ENCODE measurements around the gene FGD4.

FGD4 gene

DNA sequence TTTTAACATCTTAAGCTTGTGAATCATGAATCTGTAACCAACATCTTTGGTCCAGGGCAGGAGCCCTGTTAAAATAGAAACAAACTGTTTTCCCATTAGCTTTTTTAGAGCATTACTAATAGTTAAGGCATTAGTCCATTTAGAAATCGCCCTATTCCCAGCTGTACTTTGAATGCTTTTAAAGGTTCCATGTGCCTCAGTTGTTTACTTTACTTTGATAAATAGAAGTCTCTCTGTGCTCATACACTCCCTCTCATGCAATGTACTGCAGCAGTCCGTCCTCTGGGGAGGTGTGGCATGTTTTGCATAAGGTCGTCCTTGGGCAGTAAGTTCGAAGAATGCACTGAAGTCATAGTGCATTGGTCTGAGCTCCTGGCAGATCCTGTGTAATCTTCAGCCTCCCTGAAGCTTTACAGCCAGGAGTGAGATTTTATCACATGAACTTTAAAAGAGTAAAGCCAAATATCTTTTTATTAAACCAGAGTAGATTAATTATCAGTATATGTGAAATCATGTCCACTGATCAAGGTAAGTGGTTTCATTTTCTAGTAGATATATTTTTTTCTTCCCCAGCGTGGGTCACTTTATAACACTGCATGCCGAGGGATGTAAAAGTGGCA, 134.7 kb downstream of the FGD4 start:
- Histone ChIP-seq H2AFZ (ENCODE audit: low read depth) (peak overlapping the region; percentile 36; the same call in 1 of the 2 replicates), H3K27ac (peak overlapping the region; percentile 66), H3K9ac (peak overlapping the region; percentile 53), H3K4me3 (IDR thresholded peaks at IDR 0.05; ENCODE audit: insufficient read depth, low read depth, low read length) (no peak overlapping the region), H4K20me1 (ENCODE audit: insufficient read depth) (no peaks in the 10 kb centered on the region), H3K4me2 (peak overlapping the region; percentile 99), H3K36me3 (ENCODE audit: insufficient read depth) (no peaks in the 10 kb centered on the region), H3K27me3 (ENCODE audit: insufficient read depth, low read depth) (no peaks in the 10 kb centered on the region), H3K79me2 (ENCODE audit: insufficient read depth, low read depth) (peaks cover 47% of the 10 kb centered on the region), H3K4me1 (ENCODE audit: low read depth, poor library complexity, severe bottlenecking) (peaks cover 57% of the 10 kb centered on the region)
- TF ChIP-seq, protein P1, sequence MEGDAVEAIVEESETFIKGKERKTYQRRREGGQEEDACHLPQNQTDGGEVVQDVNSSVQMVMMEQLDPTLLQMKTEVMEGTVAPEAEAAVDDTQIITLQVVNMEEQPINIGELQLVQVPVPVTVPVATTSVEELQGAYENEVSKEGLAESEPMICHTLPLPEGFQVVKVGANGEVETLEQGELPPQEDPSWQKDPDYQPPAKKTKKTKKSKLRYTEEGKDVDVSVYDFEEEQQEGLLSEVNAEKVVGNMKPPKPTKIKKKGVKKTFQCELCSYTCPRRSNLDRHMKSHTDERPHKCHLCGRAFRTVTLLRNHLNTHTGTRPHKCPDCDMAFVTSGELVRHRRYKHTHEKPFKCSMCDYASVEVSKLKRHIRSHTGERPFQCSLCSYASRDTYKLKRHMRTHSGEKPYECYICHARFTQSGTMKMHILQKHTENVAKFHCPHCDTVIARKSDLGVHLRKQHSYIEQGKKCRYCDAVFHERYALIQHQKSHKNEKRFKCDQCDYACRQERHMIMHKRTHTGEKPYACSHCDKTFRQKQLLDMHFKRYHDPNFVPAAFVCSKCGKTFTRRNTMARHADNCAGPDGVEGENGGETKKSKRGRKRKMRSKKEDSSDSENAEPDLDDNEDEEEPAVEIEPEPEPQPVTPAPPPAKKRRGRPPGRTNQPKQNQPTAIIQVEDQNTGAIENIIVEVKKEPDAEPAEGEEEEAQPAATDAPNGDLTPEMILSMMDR (conservative IDR thresholded peaks at IDR 0.05; ENCODE audit: low read depth, low read length) = no peak

DNA sequence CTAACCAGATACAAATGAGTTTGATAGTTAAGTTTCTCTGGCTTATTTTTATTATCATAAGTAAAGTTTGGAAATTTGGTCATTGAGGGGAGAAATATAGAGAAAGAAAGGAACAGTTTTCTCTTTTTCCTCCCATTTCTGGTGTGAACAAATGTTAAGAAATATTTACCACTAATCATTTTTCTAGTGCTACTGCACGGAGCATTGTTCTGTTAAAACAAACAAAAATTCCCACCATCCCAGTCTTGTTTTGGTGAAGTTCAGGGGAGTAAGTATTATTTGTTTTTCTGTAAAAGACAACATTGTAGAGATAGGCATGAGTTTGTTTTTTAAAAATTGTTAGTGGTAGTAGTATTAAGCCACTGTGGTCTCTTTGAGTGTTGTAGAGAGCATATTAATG, 135.3 kb downstream of the FGD4 start:
- Histone ChIP-seq H3K27me3 (ENCODE audit: insufficient read depth, low read depth) (no peaks in the 10 kb centered on the region), H3K4me2 (peak overlapping the region; percentile 99), H3K9ac (peak overlapping the region; percentile 53), H4K20me1 (ENCODE audit: insufficient read depth) (no peaks in the 10 kb centered on the region), H3K27ac (peak overlapping the region; percentile 66), H3K4me3 (IDR thresholded peaks at IDR 0.05; ENCODE audit: insufficient read depth, low read depth, low read length) (no peak overlapping the region), H3K4me1 (ENCODE audit: low read depth, poor library complexity, severe bottlenecking) (peaks cover 57% of the 10 kb centered on the region), H3K36me3 (ENCODE audit: insufficient read depth) (no peaks in the 10 kb centered on the region), H3K79me2 (ENCODE audit: insufficient read depth, low read depth) (peaks cover 51% of the 10 kb centered on the region), H2AFZ (ENCODE audit: low read depth) (peak overlapping the region; percentile 36)
- TF ChIP-seq, protein P1 (conservative IDR thresholded peaks at IDR 0.05; ENCODE audit: low read depth, low read length) = no peak

GRCh38 chr12:32535288-32535999, 136.1 kb downstream of the FGD4 start:
- Histone ChIP-seq H3K9ac (peak overlapping the region; percentile 53), H3K4me3 (IDR thresholded peaks at IDR 0.05; ENCODE audit: insufficient read depth, low read depth, low read length) (no peak overlapping the region), H3K4me2 (peak overlapping the region; percentile 99), H3K36me3 (ENCODE audit: insufficient read depth) (no peaks in the 10 kb centered on the region), H3K79me2 (ENCODE audit: insufficient read depth, low read depth) (peaks cover 51% of the 10 kb centered on the region), H3K4me1 (ENCODE audit: low read depth, poor library complexity, severe bottlenecking) (peaks cover 57% of the 10 kb centered on the region), H3K27ac (peak overlapping the region; percentile 66), H2AFZ (ENCODE audit: low read depth) (peak overlapping the region; percentile 36), H4K20me1 (ENCODE audit: insufficient read depth) (no peaks in the 10 kb centered on the region), H3K27me3 (ENCODE audit: insufficient read depth, low read depth) (no peaks in the 10 kb centered on the region)
- TF ChIP-seq, protein P1 (conservative IDR thresholded peaks at IDR 0.05; ENCODE audit: low read depth, low read length) = no peak

DNA sequence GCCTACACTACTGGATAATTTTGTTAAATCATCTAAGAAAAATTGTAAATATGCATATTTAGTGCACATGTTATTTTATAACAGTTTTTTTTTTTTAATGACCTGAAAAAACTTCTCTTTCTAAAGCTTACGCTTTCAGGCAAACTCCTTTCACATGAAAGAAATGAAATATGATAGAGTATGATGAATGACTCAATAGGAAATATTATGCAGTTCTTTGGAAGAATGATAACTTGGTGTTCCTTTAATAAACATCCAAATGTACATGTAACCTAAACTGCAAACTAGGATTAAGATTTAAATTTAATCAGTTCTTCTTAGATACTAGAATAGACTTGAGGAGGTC, 136.6 kb downstream of the FGD4 start:
- no peak overlapping the region for H3K4me3 ChIP-seq (IDR thresholded peaks at IDR 0.05; ENCODE audit: insufficient read depth, low read depth, low read length)
- H3K27me3 ChIP-seq (ENCODE audit: insufficient read depth, low read depth) = no peaks in the 10 kb centered on the region
- H3K4me1 ChIP-seq (ENCODE audit: low read depth, poor library complexity, severe bottlenecking) = peaks cover 57% of the 10 kb centered on the region
- H2AFZ ChIP-seq (ENCODE audit: low read depth) = no peak overlapping the region
- H3K36me3 ChIP-seq (ENCODE audit: insufficient read depth) = no peaks in the 10 kb centered on the region
- no peaks in the 10 kb centered on the region for H4K20me1 ChIP-seq (ENCODE audit: insufficient read depth)
- H3K9ac ChIP-seq = peak overlapping the region; percentile 53; the same call in 1 of the 2 replicates
- H3K27ac ChIP-seq = peak overlapping the region; percentile 66
- TF ChIP-seq, protein P1 (conservative IDR thresholded peaks at IDR 0.05; ENCODE audit: low read depth, low read length) = no peak
- H3K4me2 ChIP-seq = peak overlapping the region; percentile 99
- H3K79me2 ChIP-seq (ENCODE audit: insufficient read depth, low read depth) = peaks cover 51% of the 10 kb centered on the region
